GM23248 (cell line): ENCODE data around the gene RAPGEF2. TPM values are rescaled to one million over a fixed set of nuclear protein-coding genes. Genes with fewer than 3 reads are reported as not detected.
"Not testable (repeated sequence)": the region's sequence is repeated elsewhere in the genome, so short reads cannot be mapped to it uniquely, and the experiment has no call there.

Experiments used
- DNase-seq: peaks from one replicate; pipeline ENCODE4 v3.0.0-alpha.2; 2015
- H2AFZ ChIP-seq: fragments of 200-600 bp; sonication (generic); 2 replicates; pipeline ENCODE4 v1.6.1; 2016; ENCODE audit warnings: antibody characterized with exemption
- H3F3A ChIP-seq: fragments of 200-600 bp; sonication (generic); 2 replicates; pipeline ENCODE4 v1.6.1; 2016; ENCODE audit warnings: mild to moderate bottlenecking, antibody characterized with exemption, mixed run types; ENCODE audit not compliant: insufficient read depth
- H3K27ac ChIP-seq: fragments of 200-600 bp; sonication (generic); 2 replicates; pipeline ENCODE4 v1.5.1; 2016; ENCODE audit warnings: mild to moderate bottlenecking
- H3K27me3 ChIP-seq: fragments of 200-600 bp; sonication (generic); replicated peaks from 2 replicates; pipeline ENCODE4 v1.6.1; 2016; ENCODE audit warnings: mild to moderate bottlenecking; ENCODE audit not compliant: insufficient read depth
- H3K36me3 ChIP-seq: fragments of 200-600 bp; sonication (generic); 2 replicates; pipeline ENCODE4 v1.6.1; 2016; ENCODE audit warnings: low read depth, mild to moderate bottlenecking
- H3K4me1 ChIP-seq: fragments of 200-600 bp; sonication (generic); 2 replicates; pipeline ENCODE4 v1.6.1; 2016; ENCODE audit warnings: mild to moderate bottlenecking; ENCODE audit not compliant: insufficient read depth
- H3K4me2 ChIP-seq: fragments of 200-600 bp; sonication (generic); one replicate; pipeline ENCODE4 v1.6.1; 2016; ENCODE audit warnings: mild to moderate bottlenecking; ENCODE audit not compliant: unreplicated experiment
- H3K4me3 ChIP-seq: fragments of 200-600 bp; sonication (generic); 2 replicates; pipeline ENCODE4 v1.5.1; 2016; ENCODE audit warnings: mild to moderate bottlenecking
- H3K79me2 ChIP-seq: fragments of 200-600 bp; sonication (generic); 2 replicates; pipeline ENCODE4 v1.6.1; 2016; ENCODE audit warnings: mild to moderate bottlenecking; ENCODE audit not compliant: insufficient read depth
- H3K9ac ChIP-seq: fragments of 200-600 bp; sonication (generic); 2 replicates; pipeline ENCODE4 v1.6.1; 2016; ENCODE audit warnings: mild to moderate bottlenecking
- H3K9me2 ChIP-seq: fragments of 200-600 bp; sonication (generic); 2 replicates; pipeline ENCODE4 v1.6.1; 2016; ENCODE audit warnings: mixed run types, mild to moderate bottlenecking, moderate library complexity; ENCODE audit not compliant: insufficient read depth
- H3K9me3 ChIP-seq: fragments of 200-600 bp; sonication (generic); one replicate; pipeline ENCODE4 v1.6.1; 2017; ENCODE audit warnings: low read depth
- H4K20me1 ChIP-seq: fragments of 200-600 bp; sonication (generic); 2 replicates; pipeline ENCODE4 v1.6.0; 2016; ENCODE audit not compliant: insufficient read depth
- EZH2 ChIP-seq: fragments of 200-600 bp; sonication (generic); IDR thresholded peaks from 2 replicates; pipeline ENCODE4 v1.6.1; 2018; ENCODE audit warnings: antibody characterized with exemption, mild to moderate bottlenecking; ENCODE audit not compliant: insufficient read depth, poor library complexity, severe bottlenecking
- EZH2phosphoT487 ChIP-seq: fragments of 200-600 bp; sonication (generic); IDR thresholded peaks from 2 replicates; pipeline ENCODE4 v1.6.1; 2018; ENCODE audit warnings: antibody characterized with exemption, moderate library complexity, mild to moderate bottlenecking, low read depth; ENCODE audit not compliant: insufficient read depth
- WGBS, 2 experiments: methylation state at CpG; one replicate each; pipeline ENCODE4 v1.1.6; 2015 to 2017; ENCODE audit warnings: low lambda C conversion rate in 2 of 2, low coverage in 1 of 2; ENCODE audit errors: missing lambda C conversion rate in 2 of 2; 5-methylcytosine and 5-hydroxymethylcytosine counted together
- in situ Hi-C: fragments of 300-500 bp; cut with MboI; formaldehyde crosslinking; loops from 2 replicates; pipeline ENCODE4 v1.15.0; 2020
- polyA plus RNA-seq: library from polyadenylated mRNA; unstranded; fragments of >200 nt; fragmentation: Nextera tagmentation; extraction: Ambion mirVana; gene quantifications from 2 replicates; pipeline ENCODE4 v1.2.1, GENCODE V29; 2016
- total RNA-seq: library from RNA; depleted of rRNA; stranded (reverse); fragments of >200 nt; shearing (Covaris generic); gene quantifications from 2 replicates; pipeline ENCODE4 v1.2.3, GENCODE V29; 2014

The RAPGEF2 gene
- total and polyA plus RNA-seq, 2 experiments from 2014 or later: 6.6 to 21.7 TPM

- H2AFZ ChIP-seq: no peak overlapping the region
- TF ChIP-seq EZH2 (no peak), EZH2phosphoT487 (no peak)
- no peaks in the 10 kb centered on the region for H3K79me2 ChIP-seq
- no peaks in the 10 kb centered on the region for H3K36me3 ChIP-seq
- H4K20me1 ChIP-seq: no peaks in the 10 kb centered on the region
- H3K27ac ChIP-seq: no peak overlapping the region
- H3F3A ChIP-seq: peaks cover 19% of the 10 kb centered on the region
- no peak overlapping the region for H3K9ac ChIP-seq
- in situ Hi-C loops: no loop called here
- H3K4me3 ChIP-seq: no peak overlapping the region
- H3K27me3 ChIP-seq: no peaks in the 10 kb centered on the region; the same call in 1 of the 2 replicates
- H3K4me2 ChIP-seq: no peak overlapping the region
- 94 to 96% methylated on average over 6 of the region's 6 CpGs for WGBS, 2 experiments
- DNase-seq: no peak
- peaks cover 15% of the 10 kb centered on the region for H3K4me1 ChIP-seq
- H3K9me3 ChIP-seq: no peaks in the 10 kb centered on the region
- H3K9me2 ChIP-seq: no peaks in the 10 kb centered on the region
Measured at GRCh38 chr4:159077702-159078495, 25.0 kb upstream of the RAPGEF2 start.

GRCh38 chr4:159079074-159079473 is 23.8 kb upstream of the RAPGEF2 start:
- Histone ChIP-seq H4K20me1 (no peaks in the 10 kb centered on the region), H3K79me2 (no peaks in the 10 kb centered on the region), H3K9me3 (no peaks in the 10 kb centered on the region), H3K27me3 (no peaks in the 10 kb centered on the region; the same call in 1 of the 2 replicates), H2AFZ (no peak overlapping the region), H3K9me2 (no peaks in the 10 kb centered on the region), H3K27ac (no peak overlapping the region), H3K36me3 (no peaks in the 10 kb centered on the region), H3K4me1 (peaks cover 15% of the 10 kb centered on the region), H3F3A (peaks cover 19% of the 10 kb centered on the region), H3K4me3 (no peak overlapping the region), H3K9ac (no peak overlapping the region), H3K4me2 (no peak overlapping the region)
- DNase-seq: no peak
- TF ChIP-seq EZH2 (no peak), EZH2phosphoT487 (no peak)
- in situ Hi-C loops: no loop called here
- 91 to 98% methylated on average over 2 of the region's 2 CpGs for WGBS, 2 experiments

- Histone ChIP-seq H3K4me3 (no peak overlapping the region), H2AFZ (no peak overlapping the region), H3K27me3 (0 out of 2 replicates have a peak, but pooled peaks cover 8% of the 10 kb centered on the region), H3K36me3 (no peaks in the 10 kb centered on the region), H3K4me2 (no peak overlapping the region), H3K9me2 (no peaks in the 10 kb centered on the region), H4K20me1 (no peaks in the 10 kb centered on the region), H3K9ac (no peak overlapping the region), H3K4me1 (no peaks in the 10 kb centered on the region), H3K79me2 (no peaks in the 10 kb centered on the region), H3K9me3 (no peaks in the 10 kb centered on the region), H3K27ac (no peak overlapping the region), H3F3A (no peaks in the 10 kb centered on the region)
- in situ Hi-C loops: no loop called here
- TF ChIP-seq EZH2phosphoT487 (no peak), EZH2 (no peak)
- no peak for DNase-seq
- 76 to 90% methylated on average over 2 of the region's 2 CpGs for WGBS, 2 experiments
Measured at GRCh38 chr4:159086606-159087005, 16.3 kb upstream of the RAPGEF2 start.

- Histone ChIP-seq H3K9me2 (no peaks in the 10 kb centered on the region), H3K79me2 (no peaks in the 10 kb centered on the region), H3K4me2 (no peak overlapping the region), H3K4me1 (no peaks in the 10 kb centered on the region), H3K9me3 (no peaks in the 10 kb centered on the region), H3K27ac (no peak overlapping the region), H3K36me3 (no peaks in the 10 kb centered on the region), H4K20me1 (no peaks in the 10 kb centered on the region), H2AFZ (no peak overlapping the region), H3F3A (no peaks in the 10 kb centered on the region), H3K4me3 (no peak overlapping the region), H3K27me3 (0 out of 2 replicates have a peak, but pooled peaks cover 8% of the 10 kb centered on the region), H3K9ac (no peak overlapping the region)
- no peak for TF ChIP-seq EZH2
- DNase-seq: no peak
- in situ Hi-C loops: no loop called here
- 67 to 70% methylated on average over 4 of the region's 4 CpGs for WGBS, 2 experiments
Measured at GRCh38 chr4:159090255-159090654, 12.6 kb upstream of the RAPGEF2 start.

GRCh38 chr4:159094156-159094555 is 8.7 kb upstream of the RAPGEF2 start:
- WGBS, 2 experiments: 86 to 87% methylated on average over 4 of the region's 11 CpGs
- DNase-seq, H3K79me2 ChIP-seq: not testable (repeated sequence)

More at GRCh38 chr4:159094156-159094555, 8.7 kb upstream of the RAPGEF2 start:
- H3K4me2 ChIP-seq, H3F3A ChIP-seq, H3K4me1 ChIP-seq, H3K36me3 ChIP-seq, H4K20me1 ChIP-seq, H3K9me3 ChIP-seq, H3K27ac ChIP-seq, in situ Hi-C loops, H3K9me2 ChIP-seq, H2AFZ ChIP-seq, H3K9ac ChIP-seq, H3K4me3 ChIP-seq: not testable (repeated sequence)
- H3K27me3 ChIP-seq: peaks cover 20% of the 10 kb centered on the region
